Endothelial cell of umbilical vein (primary cell): ENCODE results near the gene HIRA. TPM values are rescaled to one million over a fixed set of nuclear protein-coding genes. Genes with fewer than 3 reads are reported as not detected.

Experiments
- BruUV-seq: library from RNA; stranded (reverse); fragments of 400-500 nt; replicated peaks from 2 replicates; lab custom pipeline; 2021; lab: Mats Ljungman, UMichigan
- CTCF ChIA-PET: fragments of 300-600, 350-600 bp; sonication (Branson Sonifier 250); formaldehyde crosslinking; loops from one replicate; lab custom pipeline; 2021; ENCODE audit warnings: antibody characterized with exemption, inconsistent platforms; lab: Charles Lee
- POLR2A ChIA-PET: fragments of 300-600, 350-600 bp; sonication (Branson Sonifier 250); formaldehyde crosslinking; loops from one replicate; lab custom pipeline; 2021; ENCODE audit warnings: antibody characterized with exemption, inconsistent platforms; lab: Charles Lee
- DNase-seq: peaks from one replicate; pipeline ENCODE4 v3.0.0-alpha.2; 2011; ENCODE audit warnings: low read depth, low spot score
- FAIRE-seq: peaks from 2 replicates; lab custom pipeline; 2011; peaks lifted over from hg19 to GRCh38; lab: Jason Lieb, UNC
- H2AFZ ChIP-seq: 2 replicates; pipeline ENCODE4 v1.6.0; 2012; ENCODE audit warnings: low read depth, low read length, control low read depth, inconsistent platforms
- H3K27ac ChIP-seq: 2 replicates; pipeline ENCODE4 v1.5.1; 2011; ENCODE audit warnings: low read depth, mild to moderate bottlenecking, control low read depth, low read length, moderate library complexity; ENCODE audit not compliant: insufficient read depth
- H3K27me3 ChIP-seq, 2 experiments: 2 replicates each; pipeline versions ENCODE4 v1.6.0 to v1.6.1; 2011; ENCODE audit warnings: low read length in 2 of 2, mixed read lengths in 1 of 2; ENCODE audit not compliant: control insufficient read depth in 2 of 2, insufficient read depth in 2 of 2
- H3K36me3 ChIP-seq, 2 experiments: 2 replicates in 1 of 2; 3 replicates in 1 of 2; pipeline ENCODE4 v1.5.1; 2011; ENCODE audit warnings: low read length in 2 of 2, mild to moderate bottlenecking in 1 of 2, moderate library complexity in 1 of 2; ENCODE audit not compliant: control insufficient read depth in 2 of 2, insufficient read depth in 2 of 2; ENCODE audit errors: extremely low read depth in 1 of 2
- H3K4me1 ChIP-seq: 3 replicates; pipeline ENCODE4 v1.5.1; 2011; ENCODE audit warnings: mild to moderate bottlenecking, low read length; ENCODE audit not compliant: control insufficient read depth, insufficient read depth; ENCODE audit errors: extremely low read depth
- H3K4me2 ChIP-seq: 2 replicates; pipeline ENCODE4 v1.6.1; 2011; ENCODE audit warnings: low read length, control low read depth, mixed read lengths; ENCODE audit not compliant: insufficient read depth
- H3K4me3 ChIP-seq, 3 experiments: fragments of 200-600 bp in 1 of 3; sonication (generic), shearing (Covaris generic) in 1 of 3; replicated peaks in 1 of 3; 2 replicates each; pipeline ENCODE4 v1.5.1; 2011 to 2016; ENCODE audit warnings: control low read depth in 3 of 3, low read length in 3 of 3, mild to moderate bottlenecking in 2 of 3, inconsistent platforms in 1 of 3, low read depth in 1 of 3, moderate library complexity in 1 of 3; ENCODE audit not compliant: insufficient read depth in 1 of 3
- H3K79me2 ChIP-seq: 2 replicates; pipeline ENCODE4 v1.6.0; 2012; ENCODE audit warnings: low read length, inconsistent platforms; ENCODE audit not compliant: control insufficient read depth, insufficient read depth
- H3K9ac ChIP-seq: replicated peaks from 2 replicates; pipeline ENCODE3; 2011; ENCODE audit warnings: low read length, control low read depth; ENCODE audit not compliant: insufficient read depth; ENCODE audit errors: extremely low read depth
- H3K9me1 ChIP-seq: replicated peaks from 3 replicates; pipeline ENCODE4 v1.6.0; 2011; ENCODE audit warnings: mild to moderate bottlenecking, low read length; ENCODE audit not compliant: control insufficient read depth, insufficient read depth; ENCODE audit errors: extremely low read depth
- H3K9me3 ChIP-seq: replicated peaks from 2 replicates; pipeline ENCODE4 v1.5.1; 2012; ENCODE audit warnings: low read length, inconsistent platforms; ENCODE audit not compliant: control insufficient read depth, insufficient read depth
- H4K20me1 ChIP-seq: replicated peaks from 2 replicates; pipeline ENCODE3; 2011; ENCODE audit warnings: mild to moderate bottlenecking, low read length; ENCODE audit not compliant: control insufficient read depth, insufficient read depth; ENCODE audit errors: extremely low read depth
- CTCF ChIP-seq, 2 donors: IDR thresholded peaks; 1 replicate in 1 of 2; 2 replicates in 1 of 2; pipeline ENCODE4 v1.5.1; 2011; ENCODE audit warnings: low read length in 2 of 2, mild to moderate bottlenecking in 2 of 2, moderate library complexity in 2 of 2, control low read depth in 1 of 2, inconsistent platforms in 1 of 2, low read depth in 1 of 2; ENCODE audit not compliant: insufficient read depth in 1 of 2; ENCODE audit errors: extremely low read depth in 1 of 2
- EZH2 ChIP-seq: IDR thresholded peaks from 2 replicates; pipeline ENCODE4 v1.6.1; 2012; ENCODE audit warnings: borderline replicate concordance, low read depth, mild to moderate bottlenecking, moderate library complexity, low read length, inconsistent platforms; ENCODE audit not compliant: severe bottlenecking
- FOS ChIP-seq: IDR thresholded peaks from 2 replicates; pipeline ENCODE4 v1.6.1; 2011; ENCODE audit warnings: mild to moderate bottlenecking, low read length, moderate library complexity, borderline replicate concordance; ENCODE audit not compliant: insufficient read depth
- GATA2 ChIP-seq: IDR thresholded peaks from 2 replicates; pipeline ENCODE4 v1.7.0; 2011; ENCODE audit warnings: low read depth, mild to moderate bottlenecking, moderate library complexity, mixed read lengths, low read length; ENCODE audit not compliant: insufficient read length, insufficient read depth
- JUN ChIP-seq: IDR thresholded peaks from 2 replicates; pipeline ENCODE4 v1.6.1; 2011; ENCODE audit warnings: borderline replicate concordance, low read depth; ENCODE audit not compliant: insufficient read length, insufficient read depth
- MAX ChIP-seq: IDR thresholded peaks from 2 replicates; pipeline ENCODE4 v1.6.1; 2011; ENCODE audit not compliant: insufficient read depth, insufficient read length
- MYC ChIP-seq: IDR thresholded peaks from one replicate; pipeline ENCODE4 v1.6.1; 2011; ENCODE audit warnings: mild to moderate bottlenecking, low read depth, low read length
- POLR2A ChIP-seq: IDR thresholded peaks from 2 replicates; pipeline ENCODE4 v1.6.1; 2012; ENCODE audit warnings: low read depth, mild to moderate bottlenecking, control low read depth, low read length
- POLR2AphosphoS5 ChIP-seq: IDR thresholded peaks from 2 replicates; pipeline ENCODE4 v1.6.1; 2012; ENCODE audit warnings: low read depth, mild to moderate bottlenecking, control low read depth, low read length, moderate library complexity; ENCODE audit not compliant: insufficient read depth
- dilution Hi-C: fragments of 300-500 bp; cut with MboI; formaldehyde crosslinking; loops from one replicate; pipeline ENCODE4 v1.15.0; 2019; ENCODE audit warnings: low sequenced_read_pairs; ENCODE audit not compliant: extremely low pct_ligation_motif_present
- intact Hi-C: fragments of 100-400 bp; cut with micrococcal nuclease; formaldehyde crosslinking; loops from one replicate; pipeline ENCODE4 v1.10.0; 2022
- polyA plus RNA-seq, 4 experiments: library from polyadenylated mRNA; depleted of rRNA in 3 of 4; stranded (reverse) in 3 of 4; unstranded in 1 of 4; fragments of >200 nt; gene quantifications; 2 replicates each; pipeline versions ENCODE4 v1.2.1 to v1.2.3, GENCODE V29; 2011 to 2012; ENCODE audit warnings: missing spikeins in 1 of 4
- total RNA-seq: library from RNA; stranded (reverse); gene quantifications from 2 replicates; pipeline ENCODE4 v1.2.3, GENCODE V29; 2021

HIRA gene
- total and polyA plus RNA-seq, 2 donors (not counting 3 experiments of a cell fraction or from before 2014, with no cell fraction given): 17.3 to 27.7 TPM

GRCh38 chr22:19385221-19385906 is 46.2 kb downstream of the HIRA start:
- H3K36me3 ChIP-seq: peaks cover 44 to 46% of the 10 kb centered on the region in 2 experiments
- H3K9me3 ChIP-seq: no peaks in the 10 kb centered on the region
- FAIRE-seq (no peak), DNase-seq (no peak)
- no peaks in the 10 kb centered on the region for H4K20me1 ChIP-seq
- no TSS peak for BruUV-seq
- intact Hi-C loops: no loop called here
- no peak overlapping the region for H3K4me2 ChIP-seq
- no peaks in the 10 kb centered on the region for H3K79me2 ChIP-seq
- ChIA-PET POLR2A (no interaction called here), CTCF (no interaction called here)
- dilution Hi-C loops: no loop called here
- H3K4me1 ChIP-seq: no peaks in the 10 kb centered on the region
- H2AFZ ChIP-seq: no peak overlapping the region
- no peak overlapping the region for H3K9ac ChIP-seq
- TF ChIP-seq GATA2: no peak
- no peak for TF ChIP-seq MAX
- TF ChIP-seq MYC: no peak
- no peak for TF ChIP-seq CTCF (IDR thresholded peaks at IDR 0.05; ENCODE audit: extremely low read depth in 1 of 2, insufficient read depth in 1 of 2, low read depth in 1 of 2, low read length in 2 of 2)
- no peak for TF ChIP-seq POLR2A
- no peak for TF ChIP-seq EZH2
- TF ChIP-seq FOS: no peak
- TF ChIP-seq POLR2AphosphoS5: no peak
- no peak for TF ChIP-seq JUN
- H3K27me3 ChIP-seq: no peaks in the 10 kb centered on the region
- H3K4me3 ChIP-seq: no peak overlapping the region
- no peaks in the 10 kb centered on the region for H3K9me1 ChIP-seq
- no peak overlapping the region for H3K27ac ChIP-seq
